Measurements from ENCODE around the gene SPARC. TPM values are rescaled to one million over a fixed set of nuclear protein-coding genes. Genes with fewer than 3 reads are reported as not detected.
"Not testable (repeated sequence)": the region's sequence is repeated elsewhere in the genome, so short reads cannot be mapped to it uniquely, and the experiment has no call there.

SPARC gene
- 3,722 TPM for polyA plus RNA-seq (ENCODE audit: insufficient read length)

- DNase-seq = peak; percentile 95
Observed at GRCh38 chr5:151686674-151687407, at the start of gene SPARC. TSS of gene SPARC (minus strand) at chr5:151686915. CDS start at chr5:151676188, 10,727 bp downstream.

GRCh38 chr5:151735646-151736045 is 48.9 kb upstream of the SPARC start:
- no peak for DNase-seq

- no peak for DNase-seq
Observed at GRCh38 chr5:151734064-151734408, 47.3 kb upstream of the SPARC start.

- no peak for DNase-seq
Observed at GRCh38 chr5:151733358-151734063, 46.8 kb upstream of the SPARC start.

- DNase-seq = no peak
Observed at GRCh38 chr5:151730381-151730780, 43.7 kb upstream of the SPARC start.

GRCh38 chr5:151729597-151729996 is 42.9 kb upstream of the SPARC start:
- DNase-seq = not testable (repeated sequence)

GRCh38 chr5:151724360-151724759 is 37.6 kb upstream of the SPARC start:
- DNase-seq = no peak

GRCh38 chr5:151722546-151722945 is 35.8 kb upstream of the SPARC start:
- no peak for DNase-seq

GRCh38 chr5:151721812-151722391 is 35.2 kb upstream of the SPARC start:
- no peak for DNase-seq

GRCh38 chr5:151721087-151721646 is 34.5 kb upstream of the SPARC start:
- no peak for DNase-seq

- no peak for DNase-seq
Observed at GRCh38 chr5:151720215-151720614, 33.5 kb upstream of the SPARC start.

- DNase-seq = no peak
Observed at GRCh38 chr5:151719228-151720000, 32.7 kb upstream of the SPARC start.

- DNase-seq = peak; percentile 72
Observed at GRCh38 chr5:151718646-151719045, 31.9 kb upstream of the SPARC start.

- DNase-seq = no peak
Observed at GRCh38 chr5:151718153-151718552, 31.4 kb upstream of the SPARC start.

GRCh38 chr5:151717416-151717815 is 30.7 kb upstream of the SPARC start:
- DNase-seq = no peak

- DNase-seq = no peak
Observed at GRCh38 chr5:151709109-151709735, 22.5 kb upstream of the SPARC start.

GRCh38 chr5:151708126-151708525 is 21.4 kb upstream of the SPARC start:
- no peak for DNase-seq

- DNase-seq = peak; percentile 71
Observed at GRCh38 chr5:151707567-151707966, 20.9 kb upstream of the SPARC start.

- no peak for DNase-seq
Observed at GRCh38 chr5:151706906-151707305, 20.2 kb upstream of the SPARC start.

GRCh38 chr5:151703780-151704179 is 17.1 kb upstream of the SPARC start:
- DNase-seq = no peak

- no peak for DNase-seq
Observed at GRCh38 chr5:151703227-151703626, 16.5 kb upstream of the SPARC start.

- DNase-seq = no peak
Observed at GRCh38 chr5:151700820-151701219, 14.1 kb upstream of the SPARC start.

Data from hindlimb muscle (tissue), 1 donor.